Measurements from ENCODE around the gene RIMBP3C.
"Not testable (repeated sequence)": the region's sequence is repeated elsewhere in the genome, so short reads cannot be mapped to it uniquely, and the experiment has no call there.

Gene RIMBP3C

GRCh38 chr22:21526705-21527500 lies 24.4 kb downstream of the RIMBP3C start:
- not testable (repeated sequence) for DNase-seq (ENCODE audit: low spot score)

- DNase-seq (ENCODE audit: low spot score), result not testable (repeated sequence)
These were observed 34.1 kb downstream of the RIMBP3C start for GRCh38 chr22:21516970-21517764.

DNA sequence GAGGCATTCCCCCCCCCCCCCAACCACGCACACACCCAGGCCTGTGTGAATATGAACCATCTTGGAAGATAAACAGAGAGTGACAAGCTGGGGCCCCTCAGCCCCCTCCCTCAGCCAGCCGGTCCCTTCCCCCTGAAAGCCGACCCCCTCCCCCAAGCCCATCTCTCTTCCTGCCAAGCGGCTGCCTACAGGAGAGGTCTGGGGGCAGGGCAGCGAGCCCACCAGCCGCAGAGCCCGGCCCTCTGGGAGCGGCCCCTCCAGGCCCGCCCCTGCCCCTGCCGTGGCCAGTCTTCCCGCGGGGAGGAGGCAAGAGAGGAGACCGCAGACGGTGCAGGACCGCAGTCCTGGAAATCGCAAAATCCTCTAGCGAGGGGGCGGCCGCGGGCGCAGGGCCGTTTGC lies 34.7 kb downstream of the RIMBP3C start:
- not testable (repeated sequence) for DNase-seq (ENCODE audit: low spot score)

DNA sequence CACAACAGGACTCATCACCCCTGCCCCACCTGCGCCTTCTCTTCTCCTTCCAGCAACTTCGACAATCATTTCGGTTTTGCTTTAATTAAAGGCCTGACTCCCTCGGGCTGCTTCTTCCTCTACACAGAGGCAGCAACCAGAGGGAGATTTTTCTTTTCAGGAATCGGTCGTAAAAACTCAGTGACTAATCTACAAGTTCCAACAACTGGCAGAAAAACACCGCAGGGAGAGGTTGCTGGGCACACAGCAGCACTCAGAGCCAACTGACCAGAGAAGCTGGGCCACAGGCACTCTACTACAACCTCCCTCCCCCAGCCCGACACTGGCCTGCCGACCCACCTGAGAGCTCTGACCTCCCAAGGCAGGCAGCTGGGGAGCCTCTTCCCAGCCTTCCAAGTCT lies 36.0 kb downstream of the RIMBP3C start:
- DNase-seq (ENCODE audit: low spot score), result not testable (repeated sequence)

DNA sequence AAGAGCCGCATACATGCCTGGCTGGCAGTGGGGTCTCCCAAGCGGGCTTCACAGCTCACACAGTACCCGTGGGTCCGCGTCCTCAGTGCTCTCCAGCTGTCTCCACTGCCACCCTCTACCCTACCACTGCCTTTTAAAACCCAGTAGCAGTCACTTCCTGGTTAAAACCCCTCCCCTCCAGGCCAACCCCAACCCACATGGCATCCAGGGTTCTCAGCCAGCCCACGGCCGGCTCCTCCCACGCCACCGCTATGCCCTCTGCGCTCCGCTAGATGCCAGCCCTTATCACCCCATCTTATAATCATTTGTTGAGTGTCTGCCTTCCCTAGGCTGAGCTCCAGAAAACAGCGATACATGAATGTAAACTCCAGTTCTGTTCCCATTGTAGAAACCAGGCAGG lies 37.1 kb downstream of the RIMBP3C start:
- DNase-seq (ENCODE audit: low spot score), result not testable (repeated sequence)

DNA sequence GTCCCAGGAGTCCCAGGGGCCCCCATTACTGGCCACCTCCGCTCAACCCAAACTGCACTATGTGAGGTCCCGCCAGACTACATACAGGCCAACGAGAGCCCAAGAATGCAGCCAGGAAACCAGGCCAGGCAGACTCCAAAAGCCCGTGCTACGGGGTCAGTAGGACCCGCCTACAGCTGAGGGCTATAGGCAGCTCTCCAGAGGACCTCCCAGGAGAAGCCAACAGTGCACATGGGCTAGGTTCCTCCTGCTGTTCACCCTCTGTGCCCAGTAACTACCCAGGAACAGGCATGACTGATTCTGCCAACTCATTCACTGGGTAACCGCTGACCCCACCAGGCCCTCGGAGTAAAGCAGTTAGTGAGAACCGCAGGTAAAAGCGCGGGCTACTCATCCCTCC lies 39.2 kb downstream of the RIMBP3C start:
- DNase-seq (ENCODE audit: low spot score), result not testable (repeated sequence)

- not testable (repeated sequence) for DNase-seq (ENCODE audit: low spot score)
These were observed 40.9 kb downstream of the RIMBP3C start for GRCh38 chr22:21510397-21510796.

DNA sequence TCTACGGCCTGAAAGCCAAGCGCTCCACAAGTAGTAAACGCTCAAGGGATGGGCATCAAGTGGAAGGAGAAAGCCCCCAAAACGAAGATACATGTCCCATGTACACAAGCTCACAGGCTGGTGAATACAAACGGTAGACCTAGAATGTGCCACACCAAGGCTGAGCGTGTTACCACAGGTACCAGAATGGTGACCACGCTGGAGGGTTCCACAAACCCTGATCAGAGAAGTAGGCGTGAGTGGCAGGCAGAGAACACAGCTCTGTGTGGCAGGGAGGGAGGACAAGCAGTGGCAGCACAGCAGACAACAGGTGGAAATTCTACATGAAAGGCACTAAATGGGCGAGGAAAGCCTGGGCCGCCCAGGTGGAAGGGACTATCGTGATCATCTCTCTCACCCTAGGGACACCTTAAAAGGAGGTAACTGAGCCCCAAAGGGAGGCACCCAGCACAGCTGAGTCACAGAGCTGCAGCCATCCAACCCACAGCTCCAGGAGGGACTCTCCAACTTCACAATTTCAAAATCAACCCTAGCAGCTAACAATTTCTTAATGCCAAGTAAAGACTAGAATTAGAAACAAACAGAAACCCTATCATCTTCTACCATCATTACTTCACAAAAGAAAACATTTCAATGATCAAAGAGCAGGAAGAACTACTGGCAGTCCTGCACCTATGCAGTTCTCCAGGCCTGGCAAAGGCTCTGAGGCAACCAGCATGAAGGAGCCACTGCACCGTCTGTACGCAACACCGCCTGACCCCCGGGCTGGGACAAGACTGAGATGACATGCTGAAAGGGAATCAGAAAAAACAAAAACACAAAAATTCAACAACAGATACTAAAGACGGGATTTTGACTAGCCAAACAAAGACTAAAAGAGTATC lies 51.4 kb downstream of the RIMBP3C start:
- DNase-seq (ENCODE audit: low spot score), result not testable (repeated sequence)

GRCh38 chr22:21498489-21498888 lies 52.8 kb downstream of the RIMBP3C start:
- DNase-seq (ENCODE audit: low spot score), result not testable (repeated sequence)

- not testable (repeated sequence) for DNase-seq (ENCODE audit: low spot score)
These were observed 53.3 kb downstream of the RIMBP3C start for GRCh38 chr22:21497984-21498383.

Measured in CD4-positive, alpha-beta T cell treated with Interleukin-2 at 100 ng/mL for 4 hours (primary cell).